K562 (cell line): Measurements from ENCODE around the gene GEMIN5. TPM values are rescaled to one million over a fixed set of nuclear protein-coding genes. Genes with fewer than 3 reads are reported as not detected.

ENCODE experiments used
- ATAC-seq: fragments of 200-7000 bp; cut with Tn5 transposase; 3 replicates; pipeline ENCODE4 v1.9.1; 2020; ENCODE audit warnings: moderate library complexity
- BruUV-seq: library from RNA; stranded (reverse); fragments of 400-500 nt; replicated peaks from 2 replicates; lab custom pipeline; 2021; lab: Mats Ljungman, UMichigan
- CTCF ChIA-PET: fragments of 300-600 bp; formaldehyde crosslinking; extraction: SDS; loops from one replicate; lab custom pipeline; 2021; ENCODE audit warnings: low intra/inter-chr PET ratio; lab: Yijun Ruan, JAX
- POLR2A ChIA-PET: fragments of 300-600, 350-650 bp; sonication (Branson Sonifier 250); formaldehyde crosslinking; extraction: SDS; loops from one replicate; lab custom pipeline; 2021; ENCODE audit warnings: antibody characterized with exemption, inconsistent platforms; lab: Yijun Ruan, JAX
- DNase-seq, 4 experiments: peaks; one replicate each; pipeline versions ENCODE4 v3.0.0 to v3.0.0-alpha.2; 2011 to 2018; ENCODE audit warnings: low spot score in 3 of 4, mixed read lengths in 3 of 4; ENCODE audit errors: extremely low read depth in 1 of 4
- FAIRE-seq: peaks from 2 replicates; lab custom pipeline; 2011; peaks lifted over from hg19 to GRCh38; lab: Jason Lieb, UNC
- H2AFZ ChIP-seq: 2 replicates; pipeline ENCODE4 v1.6.0; 2011; ENCODE audit warnings: low read depth, low read length, control low read depth, inconsistent platforms
- H3K27ac ChIP-seq: fragments of 200-600 bp; 3 replicates; pipeline ENCODE4 v1.8.0; 2011; ENCODE audit warnings: low read depth, mild to moderate bottlenecking, control low read depth, inconsistent platforms, low read length, moderate library complexity, mixed read lengths; ENCODE audit errors: extremely low read depth
- H3K27me3 ChIP-seq, 2 experiments: fragments of 300-600 bp in 1 of 2; 2 replicates in 1 of 2; 3 replicates in 1 of 2; pipeline versions ENCODE4 v1.6.0 to v1.8.0; 2011; ENCODE audit warnings: inconsistent platforms in 2 of 2, low read length in 2 of 2, mild to moderate bottlenecking in 1 of 2, mixed read lengths in 1 of 2, moderate library complexity in 1 of 2; ENCODE audit not compliant: control insufficient read depth in 2 of 2, insufficient read depth in 2 of 2
- H3K36me3 ChIP-seq: fragments of 300-600 bp; 3 replicates; pipeline ENCODE4 v1.8.0; 2011; ENCODE audit warnings: mild to moderate bottlenecking, low read length, inconsistent platforms; ENCODE audit not compliant: control insufficient read depth, insufficient read depth
- H3K4me1 ChIP-seq, 2 experiments: fragments of 200-600 bp in 1 of 2; replicated peaks in 1 of 2; 2 replicates in 1 of 2; 3 replicates in 1 of 2; pipeline versions ENCODE4 v1.5.1 to v1.8.0; 2011; ENCODE audit warnings: inconsistent platforms in 2 of 2, low read length in 2 of 2, mild to moderate bottlenecking in 1 of 2, mixed read lengths in 1 of 2, moderate library complexity in 1 of 2; ENCODE audit not compliant: control insufficient read depth in 2 of 2, insufficient read depth in 2 of 2
- H3K4me2 ChIP-seq: 2 replicates; pipeline ENCODE4 v1.6.1; 2011; ENCODE audit warnings: low read length, control low read depth, inconsistent platforms, mixed read lengths; ENCODE audit not compliant: insufficient read depth
- H3K4me3 ChIP-seq: fragments of 200-600 bp; sonication (generic), shearing (Covaris generic); 2 replicates; pipeline ENCODE4 v1.5.1; 2016; ENCODE audit warnings: control low read depth, inconsistent platforms
- H3K79me2 ChIP-seq: fragments of 200-600 bp; 3 replicates; pipeline ENCODE4 v1.8.0; 2011; ENCODE audit warnings: low read length, inconsistent platforms; ENCODE audit not compliant: control insufficient read depth, insufficient read depth
- H3K9ac ChIP-seq, 2 experiments: 2 replicates each; pipeline versions ENCODE4 v1.6.0 to v1.6.1; 2011; ENCODE audit warnings: low read depth in 2 of 2, low read length in 2 of 2, control low read depth in 1 of 2, inconsistent platforms in 1 of 2, mild to moderate bottlenecking in 1 of 2, mixed read lengths in 1 of 2; ENCODE audit not compliant: insufficient read depth in 1 of 2
- H3K9me1 ChIP-seq: one replicate; pipeline ENCODE4 v1.6.0; 2011; ENCODE audit warnings: inconsistent platforms, mild to moderate bottlenecking, low read length, moderate library complexity; ENCODE audit not compliant: control insufficient read depth, insufficient read depth
- H3K9me3 ChIP-seq: replicated peaks from 2 replicates; pipeline ENCODE4 v1.5.1; 2011; ENCODE audit warnings: low read depth, low read length, inconsistent platforms; ENCODE audit not compliant: control insufficient read depth, insufficient read depth
- H4K20me1 ChIP-seq: replicated peaks from 2 replicates; pipeline ENCODE4 v1.6.1; 2011; ENCODE audit warnings: low read length, inconsistent platforms, mixed read lengths; ENCODE audit not compliant: control insufficient read depth, insufficient read depth
- CHD1 ChIP-seq: fragments of 200-600 bp; sonication (generic); IDR thresholded peaks from one replicate; pipeline ENCODE4 v1.6.1; 2012; ENCODE audit warnings: mild to moderate bottlenecking, moderate library complexity, low read length, inconsistent platforms
- FOXJ2 ChIP-seq: fragments of 200-800 bp; sonication (Bioruptor generic); IDR thresholded peaks from 2 replicates; pipeline ENCODE4 v1.6.1; 2016; ENCODE audit warnings: missing genetic modification characterization, missing compliant biosample characterization
- KAT8 ChIP-seq: fragments of 450-650 bp; IDR thresholded peaks from 2 replicates; pipeline ENCODE4 v1.6.1; 2016; ENCODE audit warnings: low read depth, mild to moderate bottlenecking
- MAX ChIP-seq: sonication (generic); formaldehyde crosslinking; IDR thresholded peaks from 2 replicates; pipeline ENCODE4 v1.9.0; 2022; ENCODE audit warnings: mild to moderate bottlenecking, missing genetic modification reagents
- POLR2G ChIP-seq: fragments of 200-400 bp; formaldehyde crosslinking; IDR thresholded peaks from 2 replicates; pipeline ENCODE4 v1.6.1; 2017; ENCODE audit warnings: low read depth, mild to moderate bottlenecking, antibody characterized with exemption, low read length, moderate library complexity
- RBM34 ChIP-seq: fragments of 200-400 bp; formaldehyde crosslinking; IDR thresholded peaks from 2 replicates; pipeline ENCODE4 v1.6.1; 2018; ENCODE audit warnings: low read length, borderline replicate concordance; ENCODE audit not compliant: insufficient read depth
- SETDB1 ChIP-seq: IDR thresholded peaks from one replicate; pipeline ENCODE4 v1.6.1; 2012; ENCODE audit warnings: low read length, control low read depth, inconsistent platforms
- SOX6 ChIP-seq: fragments of 450-650 bp; IDR thresholded peaks from 2 replicates; pipeline ENCODE4 v1.6.1; 2014; ENCODE audit warnings: mild to moderate bottlenecking
- SRSF9 ChIP-seq: fragments of 200-400 bp; formaldehyde crosslinking; IDR thresholded peaks from 2 replicates; pipeline ENCODE4 v1.6.1; 2017; ENCODE audit warnings: low read depth, low read length, borderline replicate concordance
- ZBTB2 ChIP-seq: fragments of 450-650 bp; IDR thresholded peaks from 2 replicates; pipeline ENCODE4 v1.6.1; 2016; ENCODE audit warnings: antibody characterized with exemption
- ZFP30 ChIP-seq: fragments of 250-450 bp; sonication (Bioruptor Pico); IDR thresholded peaks from 2 replicates; pipeline ENCODE4 v1.8.0; 2022; ENCODE audit warnings: moderate library complexity, mild to moderate bottlenecking, inconsistent platforms, borderline replicate concordance
- ZNF133 ChIP-seq: fragments of 250-450 bp; sonication (Bioruptor Pico); IDR thresholded peaks from 2 replicates; pipeline ENCODE4 v1.4.0; 2020; ENCODE audit warnings: mild to moderate bottlenecking
- ZNF143 ChIP-seq: sonication (generic); formaldehyde crosslinking; IDR thresholded peaks from 2 replicates; pipeline ENCODE4 v1.9.0; 2022; ENCODE audit warnings: mild to moderate bottlenecking, missing genetic modification reagents
- ZNF239 ChIP-seq: fragments of 250-450 bp; sonication (Bioruptor Pico); IDR thresholded peaks from 2 replicates; pipeline ENCODE4 v1.4.0; 2020; ENCODE audit warnings: mild to moderate bottlenecking
- WGBS: fragments of 100-300 bp; shearing (Covaris generic); methylation state at CpG from one replicate; pipeline ENCODE4 v1.1.6; 2016; ENCODE audit warnings: low coverage, mixed read lengths; ENCODE audit not compliant: insufficient coverage; ENCODE audit errors: missing lambda C conversion rate; 5-methylcytosine and 5-hydroxymethylcytosine counted together
- in situ Hi-C: fragments of 300-500 bp; cut with MboI; formaldehyde crosslinking; loops from 4 replicates; pipeline ENCODE4 v1.15.0; 2018; ENCODE audit warnings: inconsistent platforms, mixed read lengths
- intact Hi-C: fragments of 100-400 bp; cut with micrococcal nuclease; formaldehyde crosslinking; loops from 2 replicates; pipeline ENCODE4 v1.14.2; 2022
- polyA plus RNA-seq, 8 experiments: library from polyadenylated mRNA; depleted of rRNA in 4 of 8; stranded (reverse) in 5 of 8; unstranded in 3 of 8; fragments of >200 nt; fragmentation: Nextera tagmentation in 2 of 8; fragmentation: Illumina TruSeq in 1 of 8; extraction: Ambion mirVana in 2 of 8; extraction: Trizol in 1 of 8; gene quantifications; 2 replicates each; pipeline versions ENCODE4 v1.2.1 to v1.2.3, GENCODE V29; 2011 to 2014; ENCODE audit warnings: inconsistent platforms in 1 of 8, missing spikeins in 1 of 8
- total RNA-seq, 7 experiments: library from RNA; depleted of rRNA in 6 of 7; stranded (reverse); fragments of >200 nt in 6 of 7; fragmentation: Illumina TruSeq in 2 of 7; extraction: Trizol in 2 of 7; gene quantifications; 2 replicates each; pipeline versions ENCODE4 v1.2.1 to v1.2.3, GENCODE V29; 2011 to 2021; ENCODE audit warnings: low replicate concordance in 1 of 7
- TF ChIP-seq, protein P1 (sequence below): sonication (generic); IDR thresholded peaks from 2 replicates; pipeline ENCODE4 v1.6.1; 2016

Gene GEMIN5
- total and polyA plus RNA-seq, 9 of the 15 experiments (the other 6 are each of a cell fraction or from before 2014, with no cell fraction given): 10.3 to 48.2 (median 34.7) TPM

DNA sequence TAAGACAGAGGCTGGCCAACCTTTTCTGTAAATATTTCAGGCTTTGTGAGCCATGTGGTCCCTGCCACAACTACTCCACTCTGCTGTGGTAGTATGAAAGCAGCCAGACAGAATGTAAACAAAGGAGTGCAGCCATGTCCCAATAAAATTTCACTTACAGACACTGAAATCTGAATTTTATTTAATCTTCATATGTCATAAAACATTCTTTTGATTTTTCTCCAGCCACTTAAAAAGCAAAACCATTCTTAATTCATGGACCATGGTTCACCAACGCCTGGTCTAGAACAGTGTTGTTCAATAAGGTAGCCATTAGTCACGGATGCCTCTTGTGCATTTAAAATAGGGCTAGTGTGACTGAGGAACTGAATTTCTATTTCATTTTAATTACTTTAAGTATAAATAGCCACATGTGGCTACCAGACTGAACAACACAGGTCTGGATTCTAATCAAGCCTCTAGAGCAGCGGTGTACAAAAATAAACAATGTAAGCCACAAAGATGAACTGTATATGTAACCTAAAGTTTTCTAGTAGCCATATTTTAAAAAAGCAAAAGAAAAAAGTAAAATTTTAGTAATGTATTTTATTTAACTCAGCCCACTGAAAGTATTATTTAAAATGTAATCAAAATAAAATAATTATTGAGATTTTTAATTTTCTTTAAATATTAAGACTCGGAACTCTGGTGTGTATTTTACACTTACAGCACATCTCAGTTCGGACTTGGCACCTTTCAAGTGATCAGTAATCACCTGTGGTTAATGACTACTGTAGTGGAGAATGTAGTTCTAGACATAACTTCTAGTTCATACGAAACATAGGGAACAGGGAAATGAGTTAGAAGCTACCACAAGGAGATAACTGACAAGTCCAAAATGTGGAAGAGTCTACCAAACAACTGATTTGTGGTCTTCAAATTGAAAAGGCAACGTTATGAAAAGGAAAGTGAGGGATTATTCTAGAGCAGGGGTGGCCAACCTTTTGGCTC lies 14.3 kb downstream of the GEMIN5 start:
- no peaks in the 10 kb centered on the region for H3K9me1 ChIP-seq
- H3K9ac ChIP-seq: no peak overlapping the region
- ChIA-PET CTCF (no interaction called here), POLR2A (interaction anchor here (1.4 kb wide), 1 partner anchor 14 kb away, joined by 5 read pairs; the partner anchor contains the start of gene GEMIN5)
- no peak overlapping the region for H2AFZ ChIP-seq
- no peaks in the 10 kb centered on the region for H3K9me3 ChIP-seq
- no peak for DNase-seq
- no peak overlapping the region for H3K4me3 ChIP-seq
- 89% methylated on average over 7 of the region's 7 CpGs for WGBS
- TF ChIP-seq ZBTB2 (no peak), RBM34 (no peak), SOX6 (no peak), POLR2G (no peak), KAT8 (no peak), ZNF239 (CRISPR knock-in tag) (no peak), FOXJ2 (no peak), ZNF133 (CRISPR knock-in tag) (no peak), CHD1 (no peak), ZNF143 (no peak), MAX (CRISPR knock-in tag) (no peak), SETDB1 (no peak), SRSF9 (no peak), ZFP30 (CRISPR knock-in tag) (no peak)
- TF ChIP-seq, protein P1, sequence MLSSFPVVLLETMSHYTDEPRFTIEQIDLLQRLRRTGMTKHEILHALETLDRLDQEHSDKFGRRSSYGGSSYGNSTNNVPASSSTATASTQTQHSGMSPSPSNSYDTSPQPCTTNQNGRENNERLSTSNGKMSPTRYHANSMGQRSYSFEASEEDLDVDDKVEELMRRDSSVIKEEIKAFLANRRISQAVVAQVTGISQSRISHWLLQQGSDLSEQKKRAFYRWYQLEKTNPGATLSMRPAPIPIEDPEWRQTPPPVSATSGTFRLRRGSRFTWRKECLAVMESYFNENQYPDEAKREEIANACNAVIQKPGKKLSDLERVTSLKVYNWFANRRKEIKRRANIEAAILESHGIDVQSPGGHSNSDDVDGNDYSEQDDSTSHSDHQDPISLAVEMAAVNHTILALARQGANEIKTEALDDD: no peak
- H3K36me3 ChIP-seq: peaks cover 88% of the 10 kb centered on the region
- H4K20me1 ChIP-seq: no peaks in the 10 kb centered on the region
- intact Hi-C loops (no loop called here), in situ Hi-C loops (no loop called here)
- no TSS peak for BruUV-seq
- H3K4me2 ChIP-seq: no peak overlapping the region
- H3K27me3 ChIP-seq: no peaks in the 10 kb centered on the region
- FAIRE-seq: no peak
- no peaks in the 10 kb centered on the region for H3K4me1 ChIP-seq
- H3K79me2 ChIP-seq: no peaks in the 10 kb centered on the region
- ATAC-seq: no peak
- no peak overlapping the region for H3K27ac ChIP-seq
